ENCODE data around the gene CANX. TPM values are rescaled to one million over a fixed set of nuclear protein-coding genes. Genes with fewer than 3 reads are reported as not detected.

CANX gene
- total RNA-seq, 1 experiment from 2014 or later, result 538 TPM

- Histone ChIP-seq H2AK5ac (ENCODE audit: insufficient read length, low read length) (no peak overlapping the region), H4K8ac (replicated peaks; ENCODE audit: insufficient read length, low read depth, low read length) (no peak overlapping the region), H3K14ac (ENCODE audit: insufficient read depth, low read length) (no peak overlapping the region), H3K23me2 (ENCODE audit: insufficient read length, low read depth, low read length, poor library complexity, severe bottlenecking) (no peaks in the 10 kb centered on the region), H3K79me2 (ENCODE audit: insufficient read depth, low read length) (peaks cover 5% of the 10 kb centered on the region; the same call in 1 of the 2 replicates), H3K9me3 (ENCODE audit: control insufficient read depth, low read depth, low read length) (no peaks in the 10 kb centered on the region), H3K23ac (ENCODE audit: insufficient read length, low read depth, low read length) (no peak overlapping the region), H3T11ph (ENCODE audit: low read length) (no peak overlapping the region), H3K4ac (ENCODE audit: low read depth, low read length) (no peak overlapping the region), H3K18ac (ENCODE audit: insufficient read length, low read depth, low read length) (no peak overlapping the region), H3K4me1 (ENCODE audit: insufficient read depth, low read length) (no peaks in the 10 kb centered on the region), H3K4me2 (ENCODE audit: insufficient read depth, insufficient read length, low read length) (no peak overlapping the region), H2BK12ac (ENCODE audit: insufficient read length, low read depth, low read length) (no peak overlapping the region), H3K27ac (ENCODE audit: insufficient read length, low read depth, low read length) (no peak overlapping the region), H3K9ac (ENCODE audit: extremely low read depth, insufficient read length, low read length) (no peak overlapping the region), H3K56ac (ENCODE audit: insufficient read length, low read depth, low read length) (no peak overlapping the region), H4K5ac (ENCODE audit: insufficient read length, low read depth, low read length) (no peak overlapping the region), H2AFZ (ENCODE audit: low read length) (no peak overlapping the region), H4K91ac (ENCODE audit: insufficient read length, low read depth, low read length) (no peak overlapping the region), H4K20me1 (ENCODE audit: control insufficient read depth, insufficient read depth, insufficient read length) (no peaks in the 10 kb centered on the region), H3K27me3 (ENCODE audit: insufficient read depth, low read length) (no peaks in the 10 kb centered on the region), H3K79me1 (ENCODE audit: insufficient read depth, low read depth, low read length, poor library complexity, severe bottlenecking) (peaks cover 11% of the 10 kb centered on the region), H2BK120ac (ENCODE audit: low read depth, low read length, poor library complexity, severe bottlenecking) (no peak overlapping the region), H2BK15ac (ENCODE audit: low read depth, low read length) (no peak overlapping the region), H2BK20ac (ENCODE audit: low read depth, low read length, poor library complexity, severe bottlenecking) (no peak overlapping the region), H2BK5ac (ENCODE audit: insufficient read length, low read length) (no peak overlapping the region)
- peak overlapping the region in 1 of 3 experiments; percentile 69; a peak in 2 of 7 replicates for H3K27ac Mint-ChIP-seq
- peaks cover 21 to 27% of the 10 kb centered on the region in 2 experiments for H3K4me1 Mint-ChIP-seq
- no peak for TF ChIP-seq CTCF (conservative IDR thresholded peaks at IDR 0.05)
- no peak overlapping the region for H3K4me3 Mint-ChIP-seq
- peaks cover 36 to 66% (median 64%) of the 10 kb centered on the region in 3 experiments; a peak in 6 of 7 replicates for H3K36me3 Mint-ChIP-seq (ENCODE audit: insufficient read depth in 1 of 3, low read depth in 3 of 3)
- H3K27me3 Mint-ChIP-seq (ENCODE audit: low read depth), result no peaks in the 10 kb centered on the region; the same call in 1 of the 2 replicates
- no CpG with 5 or more reads among the region's 12 CpGs for WGBS (ENCODE audit: extremely low coverage, insufficient read length, low lambda C conversion rate)
- DNase-seq, result no peak
- H3K9me3 Mint-ChIP-seq, result no peaks in the 10 kb centered on the region
Measured at GRCh38 chr5:179766726-179767455, 68.1 kb downstream of the CANX start.
